MM.1S (cell line): ENCODE data around the gene AP1M1.

Experiments used
- DNase-seq: peaks from one replicate; pipeline ENCODE4 v3.0.0-alpha.2; 2015
- H2AFZ ChIP-seq: fragments of 300-600 bp; sonication (generic); 2 replicates; pipeline ENCODE4 v1.6.0; 2016; ENCODE audit warnings: antibody characterized with exemption, low read length
- H3F3A ChIP-seq: fragments of 300-600 bp; sonication (generic); 2 replicates; pipeline ENCODE4 v1.6.1; 2016; ENCODE audit warnings: mild to moderate bottlenecking, antibody characterized with exemption, low read length, moderate library complexity, mixed read lengths; ENCODE audit not compliant: insufficient read depth
- H3K27ac ChIP-seq: fragments of 300-600 bp; sonication (generic); 2 replicates; pipeline ENCODE4 v1.5.1; 2016; ENCODE audit warnings: mild to moderate bottlenecking, low read length
- H3K27me3 ChIP-seq: fragments of 300-600 bp; sonication (generic); replicated peaks from 2 replicates; pipeline ENCODE4 v1.6.0; 2016; ENCODE audit warnings: low read length; ENCODE audit not compliant: insufficient read depth
- H3K36me3 ChIP-seq: fragments of 300-600 bp; sonication (generic); replicated peaks from 2 replicates; pipeline ENCODE4 v1.6.1; 2016; ENCODE audit warnings: mild to moderate bottlenecking, low read length, mixed read lengths; ENCODE audit not compliant: insufficient read depth
- H3K4me1 ChIP-seq: fragments of 300-600 bp; sonication (generic); 2 replicates; pipeline ENCODE4 v1.6.1; 2016; ENCODE audit warnings: low read length, mixed read lengths
- H3K4me2 ChIP-seq: fragments of 300-600 bp; sonication (generic); 2 replicates; pipeline ENCODE4 v1.6.0; 2016; ENCODE audit warnings: low read depth, low read length
- H3K4me3 ChIP-seq: fragments of 300-600 bp; sonication (generic); 2 replicates; pipeline ENCODE4 v1.5.1; 2016; ENCODE audit warnings: low read length, mixed read lengths
- H3K79me2 ChIP-seq: fragments of 300-600 bp; sonication (generic); 2 replicates; pipeline ENCODE4 v1.6.1; 2016; ENCODE audit warnings: mixed run types, low read length, mixed read lengths
- H3K9ac ChIP-seq: fragments of 300-600 bp; sonication (generic); 2 replicates; pipeline ENCODE4 v1.6.1; 2016; ENCODE audit warnings: low read length, mixed read lengths
- H3K9me2 ChIP-seq: fragments of 300-600 bp; sonication (generic); replicated peaks from 2 replicates; pipeline ENCODE4 v1.6.1; 2016; ENCODE audit warnings: mild to moderate bottlenecking, low read length, mixed read lengths; ENCODE audit not compliant: insufficient read depth
- H3K9me3 ChIP-seq: fragments of 300-600 bp; sonication (generic); replicated peaks from 2 replicates; pipeline ENCODE4 v1.6.1; 2016; ENCODE audit warnings: mild to moderate bottlenecking, low read length, mixed read lengths; ENCODE audit not compliant: insufficient read depth
- H4K20me1 ChIP-seq: fragments of 300-600 bp; sonication (generic); 2 replicates; pipeline ENCODE4 v1.6.1; 2016; ENCODE audit warnings: mild to moderate bottlenecking, low read length, moderate library complexity, mixed read lengths; ENCODE audit not compliant: insufficient read depth
- CTCF ChIP-seq: fragments of 300-600 bp; sonication (generic); IDR thresholded peaks from 2 replicates; pipeline ENCODE4 v1.5.1; 2016; ENCODE audit warnings: antibody characterized with exemption, low read length, mixed read lengths
- EZH2 ChIP-seq: fragments of 300-600 bp; sonication (generic); optimal IDR thresholded peaks from 2 replicates; pipeline ENCODE3; 2017; ENCODE audit warnings: low read depth, mild to moderate bottlenecking, antibody characterized with exemption, low read length, mixed read lengths
- EZH2phosphoT487 ChIP-seq: fragments of 300-600 bp; sonication (generic); IDR thresholded peaks from 2 replicates; pipeline ENCODE4 v1.6.1; 2018; ENCODE audit warnings: antibody characterized with exemption, low read length

AP1M1 gene

GRCh38 chr19:16233836-16234551 lies 36.3 kb downstream of the AP1M1 start:
- H4K20me1 ChIP-seq, result no peaks in the 10 kb centered on the region
- no peaks in the 10 kb centered on the region for H3K9me2 ChIP-seq
- no peak overlapping the region for H2AFZ ChIP-seq
- no peaks in the 10 kb centered on the region for H3K36me3 ChIP-seq
- no peaks in the 10 kb centered on the region for H3K79me2 ChIP-seq
- H3K4me2 ChIP-seq, result no peak overlapping the region
- H3F3A ChIP-seq, result no peaks in the 10 kb centered on the region
- no peak overlapping the region for H3K9ac ChIP-seq
- H3K27ac ChIP-seq, result no peak overlapping the region
- no peaks in the 10 kb centered on the region for H3K9me3 ChIP-seq
- no peak for DNase-seq
- TF ChIP-seq EZH2, result no peak
- TF ChIP-seq EZH2phosphoT487, result no peak
- no peak for TF ChIP-seq CTCF
- H3K4me1 ChIP-seq, result no peaks in the 10 kb centered on the region
- H3K27me3 ChIP-seq, result no peaks in the 10 kb centered on the region
- no peak overlapping the region for H3K4me3 ChIP-seq

- Histone ChIP-seq H3K4me1 (no peaks in the 10 kb centered on the region), H3K79me2 (no peaks in the 10 kb centered on the region), H3K27me3 (no peaks in the 10 kb centered on the region), H4K20me1 (no peaks in the 10 kb centered on the region), H3K27ac (no peak overlapping the region), H2AFZ (no peak overlapping the region), H3F3A (no peaks in the 10 kb centered on the region), H3K4me2 (no peak overlapping the region), H3K36me3 (no peaks in the 10 kb centered on the region), H3K9ac (no peak overlapping the region), H3K9me3 (no peaks in the 10 kb centered on the region), H3K4me3 (no peak overlapping the region), H3K9me2 (no peaks in the 10 kb centered on the region)
- no peak for TF ChIP-seq EZH2phosphoT487
- no peak for DNase-seq
These were observed 37.1 kb downstream of the AP1M1 start for GRCh38 chr19:16234552-16235445.

- Histone ChIP-seq H3K9me2 (no peaks in the 10 kb centered on the region), H3K36me3 (no peaks in the 10 kb centered on the region), H3F3A (no peaks in the 10 kb centered on the region), H3K4me3 (no peak overlapping the region), H3K9ac (no peak overlapping the region), H3K4me1 (no peaks in the 10 kb centered on the region), H3K27ac (no peak overlapping the region), H4K20me1 (no peaks in the 10 kb centered on the region), H2AFZ (no peak overlapping the region), H3K9me3 (no peaks in the 10 kb centered on the region), H3K4me2 (no peak overlapping the region), H3K27me3 (no peaks in the 10 kb centered on the region), H3K79me2 (no peaks in the 10 kb centered on the region)
- no peak for DNase-seq
- TF ChIP-seq EZH2phosphoT487, result no peak
- no peak for TF ChIP-seq EZH2
- TF ChIP-seq CTCF, result no peak
These were observed 38.3 kb downstream of the AP1M1 start for GRCh38 chr19:16235811-16236652.
